Natural killer cell (primary cell): ENCODE data around the gene MAPKAP1. TPM values are rescaled to one million over a fixed set of nuclear protein-coding genes. Genes with fewer than 3 reads are reported as not detected.

Experiments used
- ATAC-seq, 3 donors: fragments of 150-1000 bp in 2 of 3; fragments of 200-7000 bp in 1 of 3; cut with Tn5 transposase; 1 replicate in 1 of 3; 2 replicates in 2 of 3; pipeline ENCODE4 v1.10.0; 2021; ENCODE audit warnings: mild to moderate bottlenecking in 2 of 3, moderate library complexity in 2 of 3
- DNase-seq, 2 donors: peaks; one replicate each; pipeline versions ENCODE4 v3.0.0 to v3.0.0-alpha.2; 2013 to 2021; ENCODE audit warnings: mixed read lengths in 1 of 2
- H3K27ac ChIP-seq: one replicate; pipeline ENCODE4 v1.5.1; 2013; ENCODE audit warnings: mild to moderate bottlenecking, low read length
- H3K27me3 ChIP-seq: one replicate; pipeline ENCODE4 v1.6.1; 2013; ENCODE audit warnings: low read length; ENCODE audit not compliant: control insufficient read depth, insufficient read depth
- H3K36me3 ChIP-seq: one replicate; pipeline ENCODE4 v1.6.1; 2013; ENCODE audit warnings: low read length; ENCODE audit not compliant: control insufficient read depth, insufficient read depth
- H3K4me1 ChIP-seq: one replicate; pipeline ENCODE4 v1.6.1; 2013; ENCODE audit warnings: low read length; ENCODE audit not compliant: control insufficient read depth, insufficient read depth
- H3K4me3 ChIP-seq: one replicate; pipeline ENCODE4 v1.5.1; 2013; ENCODE audit warnings: low read length
- H3K9me3 ChIP-seq: one replicate; pipeline ENCODE4 v1.6.1; 2013; ENCODE audit warnings: low read length; ENCODE audit not compliant: control insufficient read depth, insufficient read depth
- H3K27ac Mint-ChIP-seq, 2 donors: one replicate each; pipeline ENCODE4 v1.8.0; 2022; ENCODE audit warnings: mild to moderate bottlenecking in 2 of 2, mixed read lengths in 2 of 2, moderate library complexity in 1 of 2
- H3K27me3 Mint-ChIP-seq, 2 donors: one replicate each; pipeline ENCODE4 v1.8.0; 2022; ENCODE audit warnings: low read depth in 2 of 2, mixed read lengths in 2 of 2
- H3K36me3 Mint-ChIP-seq: one replicate; pipeline ENCODE4 v1.8.0; 2022; ENCODE audit warnings: mixed read lengths
- H3K4me1 Mint-ChIP-seq, 2 donors: one replicate each; pipeline ENCODE4 v1.8.0; 2022; ENCODE audit warnings: mixed read lengths in 2 of 2
- H3K4me3 Mint-ChIP-seq: one replicate; pipeline ENCODE4 v1.8.0; 2022; ENCODE audit warnings: mild to moderate bottlenecking, moderate library complexity, mixed read lengths
- H3K9me3 Mint-ChIP-seq, 2 donors: one replicate each; pipeline ENCODE4 v1.8.0; 2022; ENCODE audit warnings: mixed read lengths in 2 of 2
- WGBS: methylation state at CpG from one replicate; pipeline ENCODE4 v1.1.7; 2013; ENCODE audit warnings: missing lambda C conversion rate; ENCODE audit not compliant: insufficient coverage; 5-methylcytosine and 5-hydroxymethylcytosine counted together
- intact Hi-C: fragments of 100-400 bp; cut with micrococcal nuclease; formaldehyde crosslinking; loops from one replicate; pipeline ENCODE4 v1.14.2; 2022
- total RNA-seq, 4 donors: library from RNA; stranded (reverse); fragments of 120-200 nt in 1 of 4; gene quantifications; one replicate each; pipeline versions ENCODE4 v1.2.3 to v1.2.4, GENCODE V29; 2013 to 2022
- TF ChIP-seq, protein P1 (sequence below): fragments of 200-600 bp; IDR thresholded peaks from one replicate; pipeline ENCODE4 v1.8.0; 2022; ENCODE audit warnings: antibody characterized with exemption

Gene MAPKAP1
- total RNA-seq, 3 donors from 2014 or later (not counting 1 experiment from before 2014, with no cell fraction given): 51.1 to 73.0 (median 58.8) TPM

- Histone ChIP-seq H3K27me3 (no peaks in the 10 kb centered on the region), H3K4me1 (peaks cover 3% of the 10 kb centered on the region), H3K4me3 (no peak overlapping the region), H3K9me3 (no peaks in the 10 kb centered on the region), H3K36me3 (peaks cover 10% of the 10 kb centered on the region), H3K27ac (no peak overlapping the region)
- TF ChIP-seq, protein P1, sequence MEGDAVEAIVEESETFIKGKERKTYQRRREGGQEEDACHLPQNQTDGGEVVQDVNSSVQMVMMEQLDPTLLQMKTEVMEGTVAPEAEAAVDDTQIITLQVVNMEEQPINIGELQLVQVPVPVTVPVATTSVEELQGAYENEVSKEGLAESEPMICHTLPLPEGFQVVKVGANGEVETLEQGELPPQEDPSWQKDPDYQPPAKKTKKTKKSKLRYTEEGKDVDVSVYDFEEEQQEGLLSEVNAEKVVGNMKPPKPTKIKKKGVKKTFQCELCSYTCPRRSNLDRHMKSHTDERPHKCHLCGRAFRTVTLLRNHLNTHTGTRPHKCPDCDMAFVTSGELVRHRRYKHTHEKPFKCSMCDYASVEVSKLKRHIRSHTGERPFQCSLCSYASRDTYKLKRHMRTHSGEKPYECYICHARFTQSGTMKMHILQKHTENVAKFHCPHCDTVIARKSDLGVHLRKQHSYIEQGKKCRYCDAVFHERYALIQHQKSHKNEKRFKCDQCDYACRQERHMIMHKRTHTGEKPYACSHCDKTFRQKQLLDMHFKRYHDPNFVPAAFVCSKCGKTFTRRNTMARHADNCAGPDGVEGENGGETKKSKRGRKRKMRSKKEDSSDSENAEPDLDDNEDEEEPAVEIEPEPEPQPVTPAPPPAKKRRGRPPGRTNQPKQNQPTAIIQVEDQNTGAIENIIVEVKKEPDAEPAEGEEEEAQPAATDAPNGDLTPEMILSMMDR: no peak
- 100% methylated on average over 1 of the region's 4 CpGs for WGBS
- Mint-ChIP-seq H3K9me3 (no peaks in the 10 kb centered on the region), H3K27ac (no peak overlapping the region), H3K27me3 (no peaks in the 10 kb centered on the region), H3K4me3 (no peak overlapping the region), H3K36me3 (no peaks in the 10 kb centered on the region), H3K4me1 (peaks cover 12 to 13% of the 10 kb centered on the region in 2 donors)
- intact Hi-C loops: no loop called here
- no peak for ATAC-seq
- DNase-seq: no peak
Measured at GRCh38 chr9:125655066-125655633, 51.9 kb downstream of the MAPKAP1 start.

- H3K36me3 Mint-ChIP-seq: no peaks in the 10 kb centered on the region
- ATAC-seq: no peak
- no peaks in the 10 kb centered on the region for H3K27me3 Mint-ChIP-seq
- peaks cover 8% of the 10 kb centered on the region for H3K4me1 ChIP-seq
- H3K4me3 ChIP-seq: no peak overlapping the region
- WGBS: 98% methylated on average over 4 of the region's 5 CpGs
- intact Hi-C loops: no loop called here
- no peak overlapping the region for H3K4me3 Mint-ChIP-seq
- no peak for DNase-seq
- no peaks in the 10 kb centered on the region for H3K9me3 Mint-ChIP-seq
- H3K27ac ChIP-seq: no peak overlapping the region
- H3K9me3 ChIP-seq: no peaks in the 10 kb centered on the region
- H3K4me1 Mint-ChIP-seq: peaks cover 20 to 24% of the 10 kb centered on the region in 2 donors
- TF ChIP-seq, protein P1: no peak
- H3K36me3 ChIP-seq: peaks cover 10% of the 10 kb centered on the region
- no peaks in the 10 kb centered on the region for H3K27me3 ChIP-seq
- H3K27ac Mint-ChIP-seq: no peak overlapping the region
Measured at GRCh38 chr9:125654121-125654520, 52.9 kb downstream of the MAPKAP1 start.

DNA sequence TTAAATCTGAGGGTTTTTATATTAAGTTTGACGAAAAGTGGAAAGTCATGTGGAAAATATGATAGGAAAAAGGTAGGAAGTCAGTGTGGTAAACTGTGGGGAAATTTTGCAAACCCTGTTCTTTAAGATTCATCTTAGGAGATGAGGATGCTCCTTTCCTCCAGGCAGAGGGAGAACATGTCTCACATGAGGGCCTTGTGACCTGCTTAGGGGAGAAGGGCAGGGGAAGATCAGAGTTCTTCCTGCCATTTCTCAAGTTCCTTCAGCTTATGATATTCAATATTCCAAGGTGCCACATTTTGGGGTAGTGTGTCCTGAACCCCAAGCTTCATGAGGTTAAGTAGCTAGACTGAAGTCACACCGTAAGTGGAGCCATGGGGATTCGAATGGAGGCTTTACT is 53.7 kb downstream of the MAPKAP1 start:
- H3K27ac ChIP-seq: no peak overlapping the region
- TF ChIP-seq, protein P1: no peak
- ATAC-seq: no peak
- no peak overlapping the region for H3K27ac Mint-ChIP-seq
- intact Hi-C loops: no loop called here
- no peaks in the 10 kb centered on the region for H3K36me3 Mint-ChIP-seq
- H3K4me3 Mint-ChIP-seq: no peak overlapping the region
- no peaks in the 10 kb centered on the region for H3K27me3 Mint-ChIP-seq
- no peak for DNase-seq
- H3K9me3 ChIP-seq: no peaks in the 10 kb centered on the region
- no peak overlapping the region for H3K4me3 ChIP-seq
- peaks cover 22 to 27% of the 10 kb centered on the region in 2 donors for H3K4me1 Mint-ChIP-seq
- H3K36me3 ChIP-seq: peaks cover 10% of the 10 kb centered on the region
- peaks cover 8% of the 10 kb centered on the region for H3K4me1 ChIP-seq
- H3K27me3 ChIP-seq: no peaks in the 10 kb centered on the region
- WGBS: 100% methylated on average over 3 of the region's 3 CpGs
- H3K9me3 Mint-ChIP-seq: no peaks in the 10 kb centered on the region

DNA sequence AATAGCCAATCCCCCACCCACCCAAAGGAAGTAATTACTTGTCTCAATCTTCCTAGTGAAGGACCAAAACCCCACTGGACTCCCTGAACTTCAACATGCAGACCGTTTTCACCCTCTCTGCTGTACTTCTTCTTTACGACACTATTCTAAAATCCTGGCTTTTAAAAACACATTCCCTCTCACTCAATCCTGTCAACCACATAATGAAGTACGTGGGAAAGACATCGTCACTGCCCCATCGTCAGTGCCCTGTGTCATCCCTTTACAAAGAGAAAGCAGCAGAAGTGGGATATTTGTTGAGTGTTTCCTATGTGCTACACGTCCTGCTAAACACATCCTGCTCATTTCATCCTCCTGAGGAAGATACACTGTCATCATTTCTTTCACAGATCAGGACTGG is 54.2 kb downstream of the MAPKAP1 start:
- no peak overlapping the region for H3K27ac Mint-ChIP-seq
- intact Hi-C loops: no loop called here
- H3K27ac ChIP-seq: no peak overlapping the region
- TF ChIP-seq, protein P1: no peak
- peaks cover 21 to 31% of the 10 kb centered on the region in 2 donors for H3K4me1 Mint-ChIP-seq
- DNase-seq (no peak), ATAC-seq (no peak)
- WGBS: 79% methylated on average over 6 of the region's 6 CpGs
- peaks cover 8% of the 10 kb centered on the region for H3K4me1 ChIP-seq
- H3K9me3 Mint-ChIP-seq: no peaks in the 10 kb centered on the region
- H3K36me3 ChIP-seq: peaks cover 10% of the 10 kb centered on the region
- H3K9me3 ChIP-seq: no peaks in the 10 kb centered on the region
- H3K4me3 ChIP-seq: no peak overlapping the region
- H3K4me3 Mint-ChIP-seq: no peak overlapping the region
- H3K27me3 Mint-ChIP-seq: no peaks in the 10 kb centered on the region
- no peaks in the 10 kb centered on the region for H3K27me3 ChIP-seq
- H3K36me3 Mint-ChIP-seq: no peaks in the 10 kb centered on the region
